Astrocyte of the spinal cord (primary cell): Measurements from ENCODE around the gene NTNG2.

Experiments
- DNase-seq: peaks from one replicate; pipeline ENCODE4 v3.0.0; 2011; ENCODE audit warnings: low read depth, low spot score
- H3K4me3 ChIP-seq: 2 replicates; pipeline ENCODE4 v1.5.1; 2011; ENCODE audit warnings: low read depth, mild to moderate bottlenecking, low read length, moderate library complexity
- CTCF ChIP-seq: IDR thresholded peaks from 2 replicates; pipeline ENCODE4 v1.5.1; 2012; ENCODE audit warnings: low read depth, mild to moderate bottlenecking, low read length, inconsistent platforms
- in situ Hi-C: cut with HindIII; loops from 2 replicates; pipeline ENCODE4 v1.10.0; 2017; ENCODE audit warnings: low sequenced_read_pairs

NTNG2 gene

DNA sequence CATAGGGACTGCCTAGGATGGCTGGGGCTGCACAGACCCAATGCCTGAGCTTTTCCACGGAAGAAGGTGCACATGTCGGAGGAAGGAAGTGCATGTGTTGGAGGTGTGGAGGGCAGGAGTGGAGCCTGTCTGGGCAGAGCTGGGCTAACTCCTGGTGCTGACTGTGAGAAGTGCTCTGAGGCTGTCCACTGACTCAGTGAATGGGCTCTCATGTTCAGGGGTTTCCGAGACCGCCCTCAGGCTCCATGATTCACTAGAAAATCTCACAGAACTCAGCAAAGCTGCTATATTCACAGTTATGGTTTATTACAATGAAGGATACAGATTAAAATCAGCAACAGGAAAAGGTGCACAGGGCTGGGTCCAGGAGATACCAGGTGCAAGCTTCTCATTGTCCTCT lies 37.2 kb downstream of the NTNG2 start:
- H3K4me3 ChIP-seq, result no peak overlapping the region
- DNase-seq, result no peak
- in situ Hi-C loops, result no loop called here
- no peak for TF ChIP-seq CTCF

GRCh38 chr9:132200706-132201105 lies 38.8 kb downstream of the NTNG2 start:
- H3K4me3 ChIP-seq, result no peak overlapping the region
- TF ChIP-seq CTCF, result no peak
- no peak for DNase-seq
- in situ Hi-C loops, result no loop called here

GRCh38 chr9:132201139-132201538 lies 39.3 kb downstream of the NTNG2 start:
- no peak overlapping the region for H3K4me3 ChIP-seq
- no peak for DNase-seq
- in situ Hi-C loops, result no loop called here
- TF ChIP-seq CTCF, result no peak

DNA sequence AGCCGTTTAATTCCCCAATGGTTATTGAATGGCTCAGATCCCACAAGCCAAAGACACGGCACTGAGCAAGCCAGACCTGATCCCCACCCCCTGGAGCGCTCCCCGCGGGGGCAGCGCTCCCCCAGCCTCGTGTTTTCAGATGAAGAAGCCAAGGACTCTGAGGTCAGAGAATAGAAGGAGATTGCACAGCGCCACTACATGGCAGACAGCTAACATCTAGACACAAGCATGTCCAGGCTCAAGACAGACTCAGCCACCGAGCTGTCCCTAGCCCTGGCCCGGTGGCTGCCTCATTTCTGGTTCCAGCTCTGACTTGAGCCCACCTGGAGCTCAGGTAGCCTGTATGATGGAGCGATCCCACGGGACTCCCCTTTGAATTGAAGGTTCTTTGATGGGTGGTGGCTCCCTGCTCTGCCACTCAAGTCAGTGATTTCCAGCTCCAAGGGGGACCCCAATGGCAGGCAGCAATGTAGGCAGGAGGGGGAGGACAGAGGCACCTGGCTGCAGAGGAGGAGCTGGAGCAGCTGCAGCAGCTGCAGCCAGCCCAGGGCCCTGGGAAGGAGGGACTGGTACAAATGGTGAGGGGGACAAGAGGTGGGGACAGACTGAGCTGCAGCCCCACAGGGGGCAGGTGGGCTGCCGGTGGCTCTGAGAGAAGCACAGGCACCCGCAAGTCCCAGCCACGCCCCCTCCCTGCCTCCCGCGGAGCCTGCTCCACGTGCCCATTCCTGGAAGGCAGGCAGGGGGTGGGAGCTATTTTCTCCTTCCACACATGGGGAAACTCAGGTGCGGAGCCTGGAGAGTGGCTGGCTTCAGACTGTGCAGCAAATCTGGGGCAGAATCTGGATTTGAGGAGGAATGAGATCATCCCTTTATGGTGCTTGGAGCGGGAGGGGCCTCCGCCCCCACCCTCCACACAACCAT lies 40.2 kb downstream of the NTNG2 start:
- in situ Hi-C loops, result no loop called here
- no peak for TF ChIP-seq CTCF
- DNase-seq, result no peak
- H3K4me3 ChIP-seq, result no peak overlapping the region

GRCh38 chr9:132204883-132205282 lies 43.0 kb downstream of the NTNG2 start:
- DNase-seq, result no peak
- TF ChIP-seq CTCF, result no peak
- in situ Hi-C loops, result no loop called here
- no peak overlapping the region for H3K4me3 ChIP-seq

DNA sequence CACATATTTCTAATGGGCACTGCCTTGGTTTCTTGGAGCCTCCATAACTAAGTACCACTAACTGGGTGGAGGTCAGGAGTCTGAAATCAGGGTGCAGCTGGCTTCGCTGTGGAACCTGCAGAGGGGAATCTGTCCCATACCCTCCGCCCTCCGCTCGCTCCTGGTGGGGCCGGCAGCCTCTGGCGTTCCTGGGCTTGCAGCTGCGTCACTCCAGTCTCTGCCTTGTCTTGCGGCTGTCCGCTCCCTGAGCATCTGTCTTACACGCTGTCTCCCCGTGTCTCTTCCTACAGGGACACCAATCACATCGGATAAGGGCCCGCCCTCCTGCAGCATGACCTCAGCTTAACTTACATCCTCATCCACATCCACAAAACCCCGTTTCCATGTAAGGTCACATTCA lies 45.4 kb downstream of the NTNG2 start:
- in situ Hi-C loops, result no loop called here
- H3K4me3 ChIP-seq, result no peak overlapping the region
- TF ChIP-seq CTCF, result no peak
- DNase-seq, result no peak
